Neural cell (in vitro differentiated cells): ENCODE data around the gene RBM11. TPM values are rescaled to one million over a fixed set of nuclear protein-coding genes. Genes with fewer than 3 reads are reported as not detected.

Experiments used
- H2AFZ ChIP-seq: fragments of 200-600, 300-800 bp; sonication (generic), shearing (Covaris generic); 2 replicates; pipeline ENCODE4 v1.6.0; 2014; ENCODE audit warnings: low read depth, mild to moderate bottlenecking, antibody characterized with exemption, low read length, moderate library complexity
- H3F3A ChIP-seq: fragments of 200-600 bp; shearing (Covaris generic); 2 replicates; pipeline ENCODE4 v1.6.1; 2016; ENCODE audit warnings: mild to moderate bottlenecking, moderate library complexity, mixed read lengths, antibody characterized with exemption, low read length; ENCODE audit not compliant: insufficient read depth, poor library complexity, severe bottlenecking
- H3K27ac ChIP-seq: fragments of 200-600, 300-800 bp; sonication (generic), shearing (Covaris generic); 2 replicates; pipeline ENCODE4 v1.5.1; 2014; ENCODE audit warnings: mild to moderate bottlenecking, low read length, moderate library complexity
- H3K27me3 ChIP-seq: fragments of 300-800, 200-600 bp; sonication (generic), shearing (Covaris generic); 2 replicates; pipeline ENCODE4 v1.6.0; 2014; ENCODE audit warnings: mild to moderate bottlenecking, low read depth, low read length, moderate library complexity; ENCODE audit not compliant: insufficient read depth
- H3K36me3 ChIP-seq: fragments of 300-800, 200-600 bp; sonication (generic), shearing (Covaris generic); 2 replicates; pipeline ENCODE4 v1.5.1; 2014; ENCODE audit warnings: mild to moderate bottlenecking, antibody characterized with exemption, low read length, moderate library complexity; ENCODE audit not compliant: insufficient read depth
- H3K4me2 ChIP-seq: fragments of 300-800, 200-600 bp; sonication (generic), shearing (Covaris generic); 2 replicates; pipeline ENCODE4 v1.6.0; 2014; ENCODE audit warnings: mild to moderate bottlenecking, low read length
- H3K4me3 ChIP-seq: fragments of 300-800, 200-600 bp; sonication (generic), shearing (Covaris generic); 2 replicates; pipeline ENCODE4 v1.5.1; 2014; ENCODE audit warnings: mild to moderate bottlenecking, low read length, moderate library complexity
- H3K79me2 ChIP-seq: fragments of 200-600 bp; shearing (Covaris generic); replicated peaks from 2 replicates; pipeline ENCODE4 v1.6.0; 2014; ENCODE audit warnings: mild to moderate bottlenecking, low read length, moderate library complexity; ENCODE audit not compliant: insufficient read depth
- H3K9ac ChIP-seq: fragments of 300-800, 200-600 bp; sonication (generic), shearing (Covaris generic); 2 replicates; pipeline ENCODE4 v1.6.1; 2016; ENCODE audit warnings: mild to moderate bottlenecking, low read length, mixed read lengths
- H3K9me2 ChIP-seq: fragments of 200-600 bp; shearing (Covaris generic); 2 replicates; pipeline ENCODE4 v1.6.1; 2016; ENCODE audit warnings: mild to moderate bottlenecking, low read length, mixed read lengths; ENCODE audit not compliant: insufficient read depth
- H3K9me3 ChIP-seq: fragments of 200-600, 300-800 bp; sonication (generic), shearing (Covaris generic); 2 replicates; pipeline ENCODE4 v1.6.1; 2016; ENCODE audit warnings: mild to moderate bottlenecking, mixed run types, low read length, moderate library complexity, mixed read lengths
- H4K20me1 ChIP-seq: fragments of 200-600 bp; shearing (Covaris generic); 2 replicates; pipeline ENCODE4 v1.6.1; 2016; ENCODE audit warnings: mild to moderate bottlenecking, mixed run types; ENCODE audit not compliant: insufficient read depth
- EP300 ChIP-seq: fragments of 450-650 bp; conservative IDR thresholded peaks from 2 replicates; pipeline ENCODE4 v1.6.1; 2014; ENCODE audit warnings: antibody characterized with exemption, mild to moderate bottlenecking, moderate library complexity; ENCODE audit not compliant: poor library complexity, severe bottlenecking
- EZH2 ChIP-seq: fragments of 200-600, 300-800 bp; shearing (Covaris generic), sonication (generic); IDR thresholded peaks from 2 replicates; pipeline ENCODE4 v1.6.1; 2014; ENCODE audit warnings: antibody characterized with exemption, low read length, borderline replicate concordance, mild to moderate bottlenecking; ENCODE audit not compliant: insufficient read depth, poor library complexity, severe bottlenecking
- MXI1 ChIP-seq: fragments of 450-650 bp; conservative IDR thresholded peaks from 2 replicates; pipeline ENCODE4 v1.6.1; 2014; ENCODE audit warnings: antibody characterized with exemption, mild to moderate bottlenecking; ENCODE audit not compliant: poor library complexity, severe bottlenecking
- POLR2AphosphoS5 ChIP-seq: IDR thresholded peaks from 2 replicates; pipeline ENCODE4 v1.6.1; 2012
- RAD21 ChIP-seq: fragments of 450-650 bp; conservative IDR thresholded peaks from 2 replicates; pipeline ENCODE4 v1.6.1; 2014; ENCODE audit warnings: antibody characterized with exemption, mild to moderate bottlenecking, moderate library complexity
- SMC3 ChIP-seq: fragments of 450-650 bp; conservative IDR thresholded peaks from 2 replicates; pipeline ENCODE4 v1.6.1; 2014; ENCODE audit warnings: antibody characterized with exemption, mild to moderate bottlenecking, moderate library complexity; ENCODE audit not compliant: poor library complexity
- TAF1 ChIP-seq: IDR thresholded peaks from 2 replicates; pipeline ENCODE4 v1.6.1; 2012; ENCODE audit warnings: low read depth
- polyA plus RNA-seq: library from polyadenylated mRNA; depleted of rRNA; stranded (reverse); fragments of >200 nt; gene quantifications from 2 replicates; pipeline ENCODE4 v1.2.3, GENCODE V29; 2014
- TF ChIP-seq, protein P1 (sequence below): IDR thresholded peaks from 2 replicates; pipeline ENCODE4 v1.6.1; 2012; ENCODE audit warnings: borderline replicate concordance
- TF ChIP-seq, protein P2 (sequence below): fragments of 450-650 bp; IDR thresholded peaks from 2 replicates; pipeline ENCODE4 v1.5.1; 2014; ENCODE audit warnings: antibody characterized with exemption, mild to moderate bottlenecking, moderate library complexity; ENCODE audit not compliant: poor library complexity, severe bottlenecking

The RBM11 gene
- polyA plus RNA-seq, 1 donor from 2014 or later, result 17.1 TPM

DNA sequence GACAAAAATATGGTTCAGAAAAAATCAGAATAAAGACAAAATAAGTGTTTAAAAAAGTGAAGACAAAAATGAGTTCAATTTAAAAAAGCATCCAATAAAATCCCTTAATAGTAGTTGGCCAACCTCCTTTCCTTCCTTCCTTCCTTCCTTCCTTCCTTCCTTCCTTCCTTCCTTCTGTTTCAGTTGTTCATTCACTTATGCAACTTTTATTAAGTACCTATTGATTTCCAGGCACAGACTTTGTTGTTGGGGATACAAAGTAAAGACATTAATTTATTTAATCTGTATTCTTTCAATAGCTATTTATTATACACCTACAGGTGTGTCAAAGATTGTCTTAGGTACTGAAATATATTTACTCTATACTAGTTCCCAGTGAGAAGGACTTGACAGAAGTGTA, 2.8 kb upstream of the RBM11 start:
- Histone ChIP-seq H3K4me3 (no peak overlapping the region), H3K9me3 (no peaks in the 10 kb centered on the region), H2AFZ (no peak overlapping the region), H3F3A (no peaks in the 10 kb centered on the region), H4K20me1 (no peaks in the 10 kb centered on the region), H3K27ac (no peak overlapping the region), H3K36me3 (no peaks in the 10 kb centered on the region), H3K79me2 (no peaks in the 10 kb centered on the region), H3K9me2 (no peaks in the 10 kb centered on the region), H3K27me3 (peaks cover 4% of the 10 kb centered on the region), H3K9ac (no peak overlapping the region), H3K4me2 (no peak overlapping the region)
- TF ChIP-seq POLR2AphosphoS5 (no peak), SMC3 (no peak), RAD21 (no peak), EP300 (no peak)
- TF ChIP-seq, protein P1, sequence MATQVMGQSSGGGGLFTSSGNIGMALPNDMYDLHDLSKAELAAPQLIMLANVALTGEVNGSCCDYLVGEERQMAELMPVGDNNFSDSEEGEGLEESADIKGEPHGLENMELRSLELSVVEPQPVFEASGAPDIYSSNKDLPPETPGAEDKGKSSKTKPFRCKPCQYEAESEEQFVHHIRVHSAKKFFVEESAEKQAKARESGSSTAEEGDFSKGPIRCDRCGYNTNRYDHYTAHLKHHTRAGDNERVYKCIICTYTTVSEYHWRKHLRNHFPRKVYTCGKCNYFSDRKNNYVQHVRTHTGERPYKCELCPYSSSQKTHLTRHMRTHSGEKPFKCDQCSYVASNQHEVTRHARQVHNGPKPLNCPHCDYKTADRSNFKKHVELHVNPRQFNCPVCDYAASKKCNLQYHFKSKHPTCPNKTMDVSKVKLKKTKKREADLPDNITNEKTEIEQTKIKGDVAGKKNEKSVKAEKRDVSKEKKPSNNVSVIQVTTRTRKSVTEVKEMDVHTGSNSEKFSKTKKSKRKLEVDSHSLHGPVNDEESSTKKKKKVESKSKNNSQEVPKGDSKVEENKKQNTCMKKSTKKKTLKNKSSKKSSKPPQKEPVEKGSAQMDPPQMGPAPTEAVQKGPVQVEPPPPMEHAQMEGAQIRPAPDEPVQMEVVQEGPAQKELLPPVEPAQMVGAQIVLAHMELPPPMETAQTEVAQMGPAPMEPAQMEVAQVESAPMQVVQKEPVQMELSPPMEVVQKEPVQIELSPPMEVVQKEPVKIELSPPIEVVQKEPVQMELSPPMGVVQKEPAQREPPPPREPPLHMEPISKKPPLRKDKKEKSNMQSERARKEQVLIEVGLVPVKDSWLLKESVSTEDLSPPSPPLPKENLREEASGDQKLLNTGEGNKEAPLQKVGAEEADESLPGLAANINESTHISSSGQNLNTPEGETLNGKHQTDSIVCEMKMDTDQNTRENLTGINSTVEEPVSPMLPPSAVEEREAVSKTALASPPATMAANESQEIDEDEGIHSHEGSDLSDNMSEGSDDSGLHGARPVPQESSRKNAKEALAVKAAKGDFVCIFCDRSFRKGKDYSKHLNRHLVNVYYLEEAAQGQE, result no peak
- TF ChIP-seq, protein P2, sequence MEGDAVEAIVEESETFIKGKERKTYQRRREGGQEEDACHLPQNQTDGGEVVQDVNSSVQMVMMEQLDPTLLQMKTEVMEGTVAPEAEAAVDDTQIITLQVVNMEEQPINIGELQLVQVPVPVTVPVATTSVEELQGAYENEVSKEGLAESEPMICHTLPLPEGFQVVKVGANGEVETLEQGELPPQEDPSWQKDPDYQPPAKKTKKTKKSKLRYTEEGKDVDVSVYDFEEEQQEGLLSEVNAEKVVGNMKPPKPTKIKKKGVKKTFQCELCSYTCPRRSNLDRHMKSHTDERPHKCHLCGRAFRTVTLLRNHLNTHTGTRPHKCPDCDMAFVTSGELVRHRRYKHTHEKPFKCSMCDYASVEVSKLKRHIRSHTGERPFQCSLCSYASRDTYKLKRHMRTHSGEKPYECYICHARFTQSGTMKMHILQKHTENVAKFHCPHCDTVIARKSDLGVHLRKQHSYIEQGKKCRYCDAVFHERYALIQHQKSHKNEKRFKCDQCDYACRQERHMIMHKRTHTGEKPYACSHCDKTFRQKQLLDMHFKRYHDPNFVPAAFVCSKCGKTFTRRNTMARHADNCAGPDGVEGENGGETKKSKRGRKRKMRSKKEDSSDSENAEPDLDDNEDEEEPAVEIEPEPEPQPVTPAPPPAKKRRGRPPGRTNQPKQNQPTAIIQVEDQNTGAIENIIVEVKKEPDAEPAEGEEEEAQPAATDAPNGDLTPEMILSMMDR, result no peak

DNA sequence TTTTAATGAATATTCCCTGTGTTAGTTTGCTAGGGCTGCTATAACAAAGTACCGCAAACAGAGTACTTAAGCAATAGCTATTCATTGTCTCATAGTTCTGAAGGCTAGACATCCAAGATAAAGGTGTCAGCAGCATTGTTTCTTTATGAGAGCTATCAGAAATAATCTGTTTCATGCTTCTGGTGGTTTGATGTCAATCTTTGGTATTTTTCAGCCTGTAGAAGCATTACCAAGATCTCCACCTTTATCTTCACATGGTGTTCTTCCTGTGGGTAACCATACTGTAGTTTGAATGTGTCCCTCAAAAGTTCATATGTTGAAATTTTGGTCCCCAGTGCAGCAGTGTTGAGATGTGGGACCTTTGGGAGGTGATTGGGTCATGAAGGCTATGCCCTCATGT, 7.4 kb downstream of the RBM11 start:
- Histone ChIP-seq H3K9me2 (no peaks in the 10 kb centered on the region), H4K20me1 (no peaks in the 10 kb centered on the region), H3K4me2 (no peak overlapping the region), H3K27me3 (no peaks in the 10 kb centered on the region), H3K9me3 (no peaks in the 10 kb centered on the region), H3K9ac (no peak overlapping the region), H3K4me3 (no peak overlapping the region), H3K79me2 (no peaks in the 10 kb centered on the region), H3K36me3 (no peaks in the 10 kb centered on the region), H2AFZ (no peak overlapping the region), H3F3A (no peaks in the 10 kb centered on the region), H3K27ac (no peak overlapping the region)
- TF ChIP-seq EP300 (no peak), SMC3 (no peak), EZH2 (no peak), POLR2AphosphoS5 (no peak), RAD21 (no peak), MXI1 (no peak), TAF1 (no peak)
- TF ChIP-seq, protein P2, result no peak
- TF ChIP-seq, protein P1, result no peak
